ENCODE measurements around the gene MMP8.

- TF ChIP-seq CTCF (tag by site-specific recombination; IDR thresholded peaks at IDR 0.05) (no peak), ZNF37A (tag by site-specific recombination; IDR thresholded peaks at IDR 0.05) (no peak), ZNF707 (tag by site-specific recombination; IDR thresholded peaks at IDR 0.05) (no peak), ZNF311 (tag by site-specific recombination; IDR thresholded peaks at IDR 0.05; ENCODE audit: borderline replicate concordance) (no peak), PBX3 (CRISPR knock-in tag; IDR thresholded peaks at IDR 0.05) (no peak), ZNF138 (tag by site-specific recombination; IDR thresholded peaks at IDR 0.05; ENCODE audit: borderline replicate concordance) (no peak), ZNF660 (tag by site-specific recombination; IDR thresholded peaks at IDR 0.05) (no peak), ZNF837 (tag by site-specific recombination; IDR thresholded peaks at IDR 0.05) (no peak), ZNF133 (tag by site-specific recombination; IDR thresholded peaks at IDR 0.05) (no peak), ZNF157 (tag by site-specific recombination; IDR thresholded peaks at IDR 0.05) (no peak), ZSCAN30 (tag by site-specific recombination; IDR thresholded peaks at IDR 0.05) (no peak), ZSCAN5A (tag by site-specific recombination; IDR thresholded peaks at IDR 0.05) (no peak), ZNF76 (tag by site-specific recombination; IDR thresholded peaks at IDR 0.05; ENCODE audit: borderline replicate concordance, low read depth) (no peak)
Observed at GRCh38 chr11:102695201-102695600, 29.6 kb downstream of the MMP8 start.

All from HEK293 (cell line).